Lower leg skin (tissue), 3 donors: ENCODE results near the gene ATP9A.

Experiments used
- POLR2A ChIP-seq, 2 donors: fragments of 450-650 bp; IDR thresholded peaks; one replicate each; pipeline ENCODE4 v1.6.1; 2016 to 2017; ENCODE audit warnings: antibody characterized with exemption in 2 of 2, mild to moderate bottlenecking in 1 of 2, moderate library complexity in 1 of 2
- TF ChIP-seq, protein P1 (sequence below), 3 donors: fragments of 450-650 bp; IDR thresholded peaks; one replicate each; pipeline ENCODE4 v1.5.1; 2016; ENCODE audit warnings: antibody characterized with exemption in 3 of 3, mild to moderate bottlenecking in 3 of 3, moderate library complexity in 2 of 3

DNA sequence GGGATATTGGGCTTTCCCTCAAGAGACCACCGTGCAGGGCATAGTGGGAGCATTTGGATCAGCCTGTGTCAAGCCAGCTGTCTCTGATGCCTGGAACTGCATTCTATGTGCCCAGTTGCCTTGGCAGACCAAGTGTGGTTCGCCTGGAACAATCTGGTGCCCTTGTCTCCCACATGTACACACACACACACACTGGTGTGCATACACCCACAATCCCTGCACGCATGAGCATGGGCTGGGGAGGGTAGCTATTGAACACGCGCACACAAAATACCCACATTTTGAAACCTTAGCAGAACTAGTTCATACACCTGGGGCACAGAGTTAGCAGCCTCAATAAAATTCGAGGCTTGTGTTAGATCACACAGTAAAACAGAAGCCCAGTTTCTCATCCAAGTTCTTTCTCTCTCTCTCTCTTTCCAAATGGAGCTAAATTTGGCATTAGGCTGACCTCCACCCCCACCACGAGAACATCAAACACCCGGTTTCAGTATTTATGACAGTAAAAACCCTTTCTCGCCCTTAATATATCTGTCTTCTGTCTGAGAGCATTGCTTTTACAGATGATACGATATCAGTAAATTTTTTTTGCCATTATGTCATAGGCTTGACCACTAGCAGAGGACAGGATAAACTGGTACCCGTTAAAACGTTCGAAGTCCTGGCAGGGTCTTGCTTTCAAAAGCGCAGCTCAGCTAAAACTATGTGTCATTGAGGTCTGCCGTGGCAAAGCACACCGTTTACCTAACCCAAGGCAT, 207.5 kb downstream of the ATP9A start:
- no peak for TF ChIP-seq POLR2A (IDR thresholded peaks at IDR 0.05)
- TF ChIP-seq, protein P1, sequence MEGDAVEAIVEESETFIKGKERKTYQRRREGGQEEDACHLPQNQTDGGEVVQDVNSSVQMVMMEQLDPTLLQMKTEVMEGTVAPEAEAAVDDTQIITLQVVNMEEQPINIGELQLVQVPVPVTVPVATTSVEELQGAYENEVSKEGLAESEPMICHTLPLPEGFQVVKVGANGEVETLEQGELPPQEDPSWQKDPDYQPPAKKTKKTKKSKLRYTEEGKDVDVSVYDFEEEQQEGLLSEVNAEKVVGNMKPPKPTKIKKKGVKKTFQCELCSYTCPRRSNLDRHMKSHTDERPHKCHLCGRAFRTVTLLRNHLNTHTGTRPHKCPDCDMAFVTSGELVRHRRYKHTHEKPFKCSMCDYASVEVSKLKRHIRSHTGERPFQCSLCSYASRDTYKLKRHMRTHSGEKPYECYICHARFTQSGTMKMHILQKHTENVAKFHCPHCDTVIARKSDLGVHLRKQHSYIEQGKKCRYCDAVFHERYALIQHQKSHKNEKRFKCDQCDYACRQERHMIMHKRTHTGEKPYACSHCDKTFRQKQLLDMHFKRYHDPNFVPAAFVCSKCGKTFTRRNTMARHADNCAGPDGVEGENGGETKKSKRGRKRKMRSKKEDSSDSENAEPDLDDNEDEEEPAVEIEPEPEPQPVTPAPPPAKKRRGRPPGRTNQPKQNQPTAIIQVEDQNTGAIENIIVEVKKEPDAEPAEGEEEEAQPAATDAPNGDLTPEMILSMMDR (IDR thresholded peaks at IDR 0.05), result no peak
